KOPT-K1 (cell line): ENCODE data around the gene EFCAB10.
"Not testable (repeated sequence)": the region's sequence is repeated elsewhere in the genome, so short reads cannot be mapped to it uniquely, and the experiment has no call there.

ENCODE experiments used
- H3K27ac ChIP-seq: fragments of 200-600 bp; sonication (generic); 2 replicates; pipeline ENCODE4 v1.5.1; 2016; ENCODE audit warnings: antibody characterized with exemption, mild to moderate bottlenecking, low read depth, low read length; ENCODE audit not compliant: poor library complexity, severe bottlenecking
- H3K36me3 ChIP-seq: fragments of 200-600 bp; sonication (generic); 2 replicates; pipeline ENCODE4 v1.5.1; 2017; ENCODE audit warnings: antibody characterized with exemption, mild to moderate bottlenecking, low read length, moderate library complexity; ENCODE audit not compliant: insufficient read depth
- H3K9me3 ChIP-seq: fragments of 200-600 bp; sonication (generic); 2 replicates; pipeline ENCODE4 v1.5.1; 2017; ENCODE audit warnings: antibody characterized with exemption, low read length, mild to moderate bottlenecking; ENCODE audit not compliant: insufficient read depth, poor library complexity, severe bottlenecking

Gene EFCAB10

DNA sequence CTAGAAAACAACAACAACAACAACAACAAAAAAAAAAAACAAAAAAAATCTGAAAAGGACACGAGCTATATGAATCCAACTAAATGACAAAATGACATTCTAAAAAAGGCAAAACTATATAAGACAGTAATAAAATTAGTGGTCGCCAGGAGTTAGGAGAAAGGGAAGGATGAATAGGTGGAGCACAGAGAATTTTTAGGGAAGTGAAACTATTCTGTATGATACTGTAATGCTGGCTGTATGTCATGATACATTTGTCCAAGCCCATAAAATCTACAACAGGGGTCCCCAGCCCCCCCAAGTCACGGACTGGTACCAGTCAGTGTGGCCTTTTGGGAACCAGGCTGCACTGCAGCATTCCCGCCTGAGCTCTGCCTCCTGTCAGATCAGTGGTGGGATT is 56.5 kb downstream of the EFCAB10 start:
- Histone ChIP-seq H3K27ac (no peak overlapping the region), H3K9me3 (no peaks in the 10 kb centered on the region), H3K36me3 (peaks cover 2% of the 10 kb centered on the region)

DNA sequence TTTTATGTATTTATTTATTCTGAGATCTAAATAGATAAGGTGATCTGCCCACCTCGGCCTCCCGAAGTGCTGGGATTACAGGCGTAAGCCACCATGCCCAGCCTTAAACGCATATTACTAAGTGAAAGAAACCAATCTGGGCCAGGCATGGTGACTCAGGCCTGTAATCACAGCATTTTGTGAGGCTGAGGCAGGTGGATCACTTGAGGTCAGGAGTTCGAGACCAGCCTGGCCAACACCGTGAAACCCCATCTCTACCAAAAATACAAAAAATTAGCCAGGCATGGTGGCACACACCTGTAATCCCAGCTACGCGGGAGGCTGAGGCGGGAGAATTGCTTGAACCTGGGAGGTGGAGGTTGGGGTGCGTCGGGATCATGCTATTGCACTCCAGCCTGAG is 56.9 kb downstream of the EFCAB10 start:
- not testable (repeated sequence) for H3K9me3 ChIP-seq, H3K27ac ChIP-seq, H3K36me3 ChIP-seq

DNA sequence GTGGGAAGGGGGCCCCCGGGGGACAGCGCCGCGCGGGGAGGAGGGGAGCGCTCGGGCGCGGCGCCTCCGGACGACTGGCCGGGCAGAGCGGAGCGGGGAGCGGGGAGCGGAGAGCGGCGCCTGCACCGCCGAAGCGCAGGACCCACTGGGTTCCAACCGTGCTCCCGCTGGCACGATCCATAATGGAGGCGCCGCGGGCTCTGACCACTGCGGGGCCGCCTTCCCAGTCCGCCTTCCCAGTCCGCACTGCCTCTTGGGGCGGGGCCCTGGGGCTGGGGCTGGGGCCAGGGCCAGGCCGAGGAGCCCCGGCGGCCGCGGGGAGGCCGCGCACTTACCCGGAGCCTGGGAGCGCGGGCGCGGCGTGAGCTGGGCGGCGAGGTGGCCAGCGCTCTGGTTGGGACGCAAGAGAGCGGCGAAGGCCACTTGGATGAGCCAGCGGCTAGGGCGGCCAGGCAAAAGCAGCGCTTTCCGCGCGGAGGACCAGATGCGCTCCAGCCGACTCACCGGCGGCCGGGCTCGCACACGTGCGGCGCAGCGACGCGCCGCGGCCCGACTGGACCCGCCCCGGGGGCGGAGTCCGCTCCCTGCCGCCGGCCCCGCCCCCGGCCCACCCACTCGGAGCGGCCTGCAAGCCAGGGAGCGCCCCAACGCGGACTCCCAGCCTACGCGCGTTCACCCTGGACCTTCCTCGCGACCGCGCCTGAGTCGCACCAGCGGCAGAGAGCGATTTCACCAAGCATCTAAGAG is 59.4 kb downstream of the EFCAB10 start, which contains the start of gene PUS7:
Gene PUS7, minus strand, starts transcription at position 555 of the 747 bp plus-strand sequence. CDS start 13,759 bp downstream, outside the sequence.
- H3K36me3 ChIP-seq: peaks cover 24% of the 10 kb centered on the region
- H3K27ac ChIP-seq: peak within 1 kb of the TSS; percentile 58
- H3K9me3 ChIP-seq: no peaks in the 10 kb centered on the region

DNA sequence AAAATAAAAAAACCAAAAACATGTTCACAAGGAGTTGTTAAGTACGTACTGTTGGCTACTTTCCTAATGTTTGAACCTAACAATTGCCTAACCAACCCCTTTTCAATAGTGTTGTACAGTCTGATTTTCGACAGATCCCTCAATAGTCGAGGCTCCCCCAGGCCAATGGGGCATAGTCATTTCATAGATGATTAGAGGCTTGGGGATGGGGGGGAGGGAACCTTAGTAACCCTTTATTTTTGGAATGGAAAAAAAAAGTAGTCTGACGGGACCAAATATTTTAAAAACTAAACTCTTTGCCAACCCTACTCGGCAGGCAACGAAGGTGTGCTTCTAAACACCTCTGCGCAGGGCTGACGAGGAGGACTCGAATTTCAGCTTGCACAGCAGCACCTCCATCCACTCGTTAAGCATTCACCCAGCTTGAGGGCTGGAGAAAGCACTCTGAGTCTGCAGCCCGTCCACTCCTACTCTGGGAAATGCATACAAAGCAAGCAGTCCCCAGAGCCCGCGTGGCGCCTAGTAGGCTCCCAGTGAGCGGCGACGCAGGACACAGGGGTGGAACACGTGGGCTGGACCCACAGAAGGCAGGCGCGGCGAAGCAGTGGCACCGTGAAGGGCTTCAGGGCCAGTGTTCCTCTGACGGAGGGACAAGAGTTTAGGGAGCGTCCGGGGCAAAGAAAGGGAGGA is 60.1 kb downstream of the EFCAB10 start:
- Histone ChIP-seq H3K27ac (peak overlapping the region; percentile 58), H3K9me3 (no peaks in the 10 kb centered on the region), H3K36me3 (peaks cover 25% of the 10 kb centered on the region)

DNA sequence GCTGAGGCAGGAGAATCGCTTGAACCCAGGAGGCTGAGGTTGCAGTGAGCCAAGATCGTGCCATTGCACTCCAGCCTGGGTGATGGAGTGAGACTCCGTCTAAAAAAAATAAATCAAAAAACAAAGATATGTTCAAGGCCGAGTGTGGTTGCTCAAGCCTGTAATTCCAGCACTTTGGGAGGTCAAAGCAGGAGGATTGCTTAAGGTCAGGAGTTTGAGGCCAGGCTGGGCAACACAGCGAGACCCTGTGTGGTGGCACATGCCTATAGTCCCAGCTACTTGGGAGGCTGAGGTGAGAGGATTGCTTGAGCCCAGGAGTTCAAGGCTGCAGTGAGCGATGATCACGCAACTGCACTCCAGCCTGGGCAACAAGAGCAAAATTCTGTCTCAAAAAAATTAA is 60.7 kb downstream of the EFCAB10 start:
- peaks cover 25% of the 10 kb centered on the region for H3K36me3 ChIP-seq
- H3K9me3 ChIP-seq, H3K27ac ChIP-seq: not testable (repeated sequence)

- Histone ChIP-seq H3K9me3 (no peaks in the 10 kb centered on the region), H3K27ac (no peak overlapping the region), H3K36me3 (peaks cover 25% of the 10 kb centered on the region)
Observed at GRCh38 chr7:105519353-105519752, 61.9 kb downstream of the EFCAB10 start.

- H3K9me3 ChIP-seq, H3K27ac ChIP-seq: not testable (repeated sequence)
- H3K36me3 ChIP-seq: peaks cover 33% of the 10 kb centered on the region
Observed at GRCh38 chr7:105515610-105516009, 65.7 kb downstream of the EFCAB10 start.
